GM12872 (cell line): ENCODE data around the gene RASSF1.

Source experiments
- CTCF ChIP-seq: IDR thresholded peaks from 3 replicates; pipeline ENCODE4 v1.5.1; 2011; ENCODE audit warnings: low read depth, mild to moderate bottlenecking, low read length, moderate library complexity; ENCODE audit not compliant: insufficient read depth

Gene RASSF1

GRCh38 chr3:50382722-50383121 lies 42.1 kb upstream of the RASSF1 start:
- no peak for TF ChIP-seq CTCF

GRCh38 chr3:50381383-50381782 lies 40.7 kb upstream of the RASSF1 start:
- TF ChIP-seq CTCF = no peak

GRCh38 chr3:50380405-50381085 lies 39.9 kb upstream of the RASSF1 start:
- no peak for TF ChIP-seq CTCF

GRCh38 chr3:50378757-50379156 lies 38.1 kb upstream of the RASSF1 start:
- no peak for TF ChIP-seq CTCF

- no peak for TF ChIP-seq CTCF
These were observed 37.4 kb upstream of the RASSF1 start for GRCh38 chr3:50378024-50378423.

GRCh38 chr3:50375258-50375931 lies 34.8 kb upstream of the RASSF1 start:
- peak; percentile 15; the same call in 1 of the 3 replicates for TF ChIP-seq CTCF

GRCh38 chr3:50374363-50375257 lies 34.0 kb upstream of the RASSF1 start:
- TF ChIP-seq CTCF = no peak
